ENCODE results near the gene SCGB1D1.

The SCGB1D1 gene

DNA sequence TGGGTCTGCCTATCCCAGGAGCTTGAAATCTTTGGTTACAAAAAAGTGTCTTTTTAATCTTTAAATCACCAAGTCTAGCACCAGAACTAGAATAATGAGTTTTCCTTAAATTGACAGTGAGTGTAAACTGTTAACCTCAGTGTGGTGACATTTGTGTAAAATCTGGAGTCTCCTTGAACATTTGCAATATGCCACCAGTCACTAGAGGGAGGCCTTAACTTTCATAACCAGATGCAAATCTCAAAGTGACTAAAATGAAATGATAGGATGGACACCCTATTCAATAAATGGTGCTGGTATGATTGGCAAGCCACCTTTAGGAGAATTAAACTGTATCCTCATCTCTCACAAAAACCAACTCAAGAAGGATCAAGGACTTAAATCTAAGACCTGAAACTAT, 43.7 kb downstream of the SCGB1D1 start:
- no peak for DNase-seq (ENCODE audit: low read depth in 2 of 2)

DNA sequence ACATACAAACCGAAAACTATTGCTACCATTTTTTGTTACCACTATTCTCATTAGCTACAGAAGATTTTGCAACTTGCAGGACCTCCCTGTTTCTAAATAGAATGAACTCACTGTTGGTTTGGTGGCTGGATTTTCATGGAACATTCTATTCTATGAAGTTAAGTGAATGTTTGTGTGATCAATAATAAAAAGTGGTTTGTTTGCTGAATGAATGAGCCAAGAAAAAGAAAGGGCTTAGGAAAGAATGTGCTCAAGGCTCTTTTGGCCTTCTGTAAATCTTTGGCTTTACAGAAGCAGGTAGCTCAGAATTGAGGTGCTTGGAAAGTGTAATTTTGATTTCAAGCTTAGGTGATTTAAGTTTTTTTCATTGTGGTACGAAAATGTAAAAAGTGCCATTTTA, 46.2 kb downstream of the SCGB1D1 start:
- no peak for DNase-seq (ENCODE audit: low read depth in 2 of 2)

DNA sequence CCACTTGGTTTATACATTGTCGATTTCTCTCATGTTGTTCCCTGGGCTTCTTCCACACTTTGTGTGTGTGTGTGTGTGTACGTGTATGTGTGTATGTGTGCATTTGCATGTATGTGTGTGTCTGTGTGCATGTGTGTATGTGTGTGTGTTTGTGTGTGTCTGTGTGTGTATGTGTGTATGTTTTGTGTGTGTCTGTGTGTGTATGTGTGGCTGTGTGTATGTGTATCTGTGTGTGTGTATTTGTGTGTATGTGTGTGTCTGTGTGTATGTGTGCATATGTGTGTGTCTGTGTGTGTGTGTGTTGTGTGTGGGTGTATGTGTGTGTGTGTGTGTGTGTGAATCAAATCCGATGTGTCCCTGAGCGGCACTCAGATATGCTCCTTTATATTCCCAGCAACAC, 47.5 kb downstream of the SCGB1D1 start:
- DNase-seq (ENCODE audit: low read depth in 2 of 2), result no peak

DNA sequence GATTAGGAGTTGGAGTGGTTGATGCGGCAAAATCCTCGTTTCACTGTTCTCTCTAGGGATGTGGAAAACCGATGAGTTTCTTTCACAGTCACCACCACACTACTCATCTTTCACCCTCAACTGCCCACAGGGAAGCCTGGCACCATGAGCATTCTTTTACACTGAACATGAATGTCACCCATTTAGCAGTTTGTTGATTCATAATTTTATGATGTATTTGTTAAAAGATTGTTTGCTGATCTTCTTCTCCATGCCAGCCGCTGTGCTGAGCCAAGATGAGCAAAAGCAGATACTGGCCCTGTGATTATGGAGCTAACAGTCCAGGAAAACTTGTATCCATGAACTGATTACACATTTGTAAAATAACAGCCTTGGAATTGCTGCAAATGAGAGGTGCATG, 48.1 kb downstream of the SCGB1D1 start:
- no peak for DNase-seq (ENCODE audit: low read depth in 2 of 2)

DNA sequence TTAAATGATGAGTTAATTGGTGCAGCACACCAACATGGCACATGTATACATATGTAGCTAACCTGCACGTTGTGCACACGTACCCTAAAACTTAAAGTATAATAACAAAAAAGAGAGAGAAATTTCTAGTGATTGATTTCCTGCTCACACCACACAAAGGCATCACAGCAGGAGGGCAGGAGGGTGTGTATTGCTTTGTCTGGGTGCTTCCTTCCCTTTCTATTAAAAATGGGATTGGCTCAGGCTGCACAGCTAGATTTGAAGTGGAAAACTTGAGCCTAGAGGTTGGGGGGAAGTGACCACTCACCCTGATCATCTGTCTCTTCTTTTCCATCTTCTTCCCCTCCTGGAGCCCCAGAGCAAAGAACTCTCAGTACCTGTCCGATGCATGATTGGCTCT, 51.1 kb downstream of the SCGB1D1 start:
- DNase-seq (ENCODE audit: low read depth in 2 of 2), result no peak

DNA sequence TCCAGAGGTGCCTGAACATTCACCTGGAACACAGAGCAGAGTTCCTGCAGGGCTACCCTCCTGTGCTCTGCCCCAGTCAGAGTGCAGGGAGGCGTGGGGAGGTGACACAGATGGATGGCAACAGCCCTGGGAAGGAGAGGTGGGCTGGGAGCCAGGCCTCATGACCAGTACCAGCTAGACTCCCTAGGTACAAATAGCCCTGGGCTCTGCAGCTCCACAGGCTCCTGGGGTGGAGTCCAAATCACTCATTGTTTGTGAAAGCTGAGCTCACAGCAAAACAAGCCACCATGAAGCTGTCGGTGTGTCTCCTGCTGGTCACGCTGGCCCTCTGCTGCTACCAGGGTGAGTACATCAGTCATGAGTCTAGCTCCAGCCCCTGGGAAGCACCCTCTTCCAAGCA, 52.0 kb downstream of the SCGB1D1 start, which contains the start of gene SCGB1D2:
Gene SCGB1D2 (plus strand): TSS at position 219 of the 400 bp plus-strand sequence. CDS start 69 bp downstream, at position 288.
- DNase-seq (ENCODE audit: low read depth in 2 of 2), result no peak

All from activated CD8-positive, alpha-beta memory T cell treated with anti-CD3 and anti-CD28 coated beads for 4 hours (primary cell).